Stimulated activated CD4-positive, alpha-beta T cell treated with anti-CD3 and anti-CD28 coated beads, Interleukin-12 subunit alpha, Interleukin-12 subunit beta, amount 100 ng/mL, for 24 hours (primary cell): ENCODE data around the gene GFRA4.

Experiments used
- DNase-seq, 2 experiments: peaks; one replicate each; pipeline ENCODE4 v3.0.0-alpha.2; 2020; ENCODE audit warnings: low read depth in 2 of 2

GFRA4 gene

GRCh38 chr20:3653921-3654320 lies 9.3 kb downstream of the GFRA4 start:
- no peak for DNase-seq

- DNase-seq, result no peak
Observed at GRCh38 chr20:3652676-3653596, 10.3 kb downstream of the GFRA4 start.

GRCh38 chr20:3652221-3652620 lies 11.0 kb downstream of the GFRA4 start:
- no peak for DNase-seq

- DNase-seq, result no peak
Observed at GRCh38 chr20:3651204-3651962, 11.8 kb downstream of the GFRA4 start.

GRCh38 chr20:3648951-3649350 lies 14.2 kb downstream of the GFRA4 start:
- DNase-seq, result no peak

- DNase-seq, result no peak
Observed at GRCh38 chr20:3647473-3647872, 15.7 kb downstream of the GFRA4 start.

- DNase-seq, result no peak
Observed at GRCh38 chr20:3646651-3647050, 16.5 kb downstream of the GFRA4 start.

GRCh38 chr20:3646067-3646440 lies 17.1 kb downstream of the GFRA4 start:
- DNase-seq, result no peak

- no peak for DNase-seq
Observed at GRCh38 chr20:3645309-3646066, 17.7 kb downstream of the GFRA4 start.

GRCh38 chr20:3640259-3640658 lies 22.9 kb downstream of the GFRA4 start:
- no peak for DNase-seq

GRCh38 chr20:3635346-3635745 lies 27.9 kb downstream of the GFRA4 start:
- no peak for DNase-seq

GRCh38 chr20:3633913-3634478 lies 29.2 kb downstream of the GFRA4 start:
- no peak for DNase-seq

- DNase-seq, result no peak
Observed at GRCh38 chr20:3632311-3633004, 30.7 kb downstream of the GFRA4 start.

- DNase-seq, result no peak
Observed at GRCh38 chr20:3631534-3631933, 31.7 kb downstream of the GFRA4 start.

- DNase-seq, result no peak
Observed at GRCh38 chr20:3630429-3630828, 32.8 kb downstream of the GFRA4 start.

- no peak for DNase-seq
Observed at GRCh38 chr20:3629893-3630292, 33.3 kb downstream of the GFRA4 start.

GRCh38 chr20:3628502-3629314 lies 34.5 kb downstream of the GFRA4 start:
- no peak for DNase-seq

- DNase-seq, result no peak
Observed at GRCh38 chr20:3627476-3627875, 35.7 kb downstream of the GFRA4 start.

- no peak for DNase-seq
Observed at GRCh38 chr20:3622406-3622805, 40.8 kb downstream of the GFRA4 start.

- no peak for DNase-seq
Observed at GRCh38 chr20:3621111-3621510, 42.1 kb downstream of the GFRA4 start.
